H9 (cell line): ENCODE measurements around the gene PMIS2. TPM values are rescaled to one million over a fixed set of nuclear protein-coding genes. Genes with fewer than 3 reads are reported as not detected.

Experiments
- DNase-seq: peaks from one replicate; pipeline ENCODE4 v3.0.0-alpha.2; 2017
- H2AFZ ChIP-seq: one replicate; pipeline ENCODE4 v1.6.1; 2013; ENCODE audit warnings: mild to moderate bottlenecking, low read length, control low read depth, moderate library complexity
- H2AK5ac ChIP-seq: 2 replicates; pipeline ENCODE4 v1.6.1; 2013; ENCODE audit warnings: low read length, control low read depth, mixed read lengths; ENCODE audit not compliant: insufficient read length
- H2BK120ac ChIP-seq: one replicate; pipeline ENCODE4 v1.6.1; 2013; ENCODE audit warnings: low read depth, mild to moderate bottlenecking, low read length, control low read depth, inconsistent platforms; ENCODE audit not compliant: poor library complexity, severe bottlenecking
- H2BK12ac ChIP-seq: 2 replicates; pipeline ENCODE4 v1.6.1; 2013; ENCODE audit warnings: low read length, control low read depth, mixed read lengths, low read depth; ENCODE audit not compliant: insufficient read length
- H2BK15ac ChIP-seq: 2 replicates; pipeline ENCODE4 v1.6.1; 2013; ENCODE audit warnings: low read depth, low read length, control low read depth
- H2BK20ac ChIP-seq: one replicate; pipeline ENCODE4 v1.6.1; 2013; ENCODE audit warnings: low read depth, mild to moderate bottlenecking, low read length, control low read depth, inconsistent platforms; ENCODE audit not compliant: poor library complexity, severe bottlenecking
- H2BK5ac ChIP-seq: 2 replicates; pipeline ENCODE4 v1.6.1; 2013; ENCODE audit warnings: low read length, control low read depth, mixed read lengths; ENCODE audit not compliant: insufficient read length
- H3K14ac ChIP-seq: 2 replicates; pipeline ENCODE4 v1.6.1; 2013; ENCODE audit warnings: low read length, control low read depth; ENCODE audit not compliant: insufficient read depth
- H3K18ac ChIP-seq: 2 replicates; pipeline ENCODE4 v1.6.1; 2013; ENCODE audit warnings: low read depth, mild to moderate bottlenecking, mixed read lengths, low read length, control low read depth; ENCODE audit not compliant: insufficient read length
- H3K23ac ChIP-seq: 2 replicates; pipeline ENCODE4 v1.6.1; 2013; ENCODE audit warnings: low read length, control low read depth, mixed read lengths, low read depth; ENCODE audit not compliant: insufficient read length
- H3K23me2 ChIP-seq: 2 replicates; pipeline ENCODE4 v1.6.1; 2013; ENCODE audit warnings: low read depth, mild to moderate bottlenecking, mixed read lengths, low read length, control low read depth; ENCODE audit not compliant: insufficient read length, poor library complexity, severe bottlenecking
- H3K27ac ChIP-seq: 2 replicates; pipeline ENCODE4 v1.5.1; 2013; ENCODE audit warnings: low read length, control low read depth, mixed read lengths, low read depth; ENCODE audit not compliant: insufficient read length
- H3K27me3 ChIP-seq: 2 replicates; pipeline ENCODE4 v1.6.1; 2013; ENCODE audit warnings: low read length, control low read depth, inconsistent platforms; ENCODE audit not compliant: insufficient read depth
- H3K4ac ChIP-seq: 2 replicates; pipeline ENCODE4 v1.6.1; 2013; ENCODE audit warnings: low read depth, mild to moderate bottlenecking, control low read depth, inconsistent platforms, low read length, moderate library complexity
- H3K4me1 ChIP-seq: 2 replicates; pipeline ENCODE4 v1.6.1; 2013; ENCODE audit warnings: low read length, control low read depth, inconsistent platforms; ENCODE audit not compliant: insufficient read depth
- H3K4me2 ChIP-seq: 2 replicates; pipeline ENCODE4 v1.6.1; 2013; ENCODE audit warnings: low read length, control low read depth, mixed read lengths; ENCODE audit not compliant: insufficient read length, insufficient read depth
- H3K56ac ChIP-seq: 2 replicates; pipeline ENCODE4 v1.6.1; 2013; ENCODE audit warnings: low read depth, mild to moderate bottlenecking, mixed read lengths, low read length, control low read depth; ENCODE audit not compliant: insufficient read length
- H3K79me1 ChIP-seq: 2 replicates; pipeline ENCODE4 v1.6.1; 2013; ENCODE audit warnings: low read depth, mild to moderate bottlenecking, moderate library complexity, low read length, control low read depth, inconsistent platforms; ENCODE audit not compliant: insufficient read depth, poor library complexity, severe bottlenecking
- H3K79me2 ChIP-seq: 2 replicates; pipeline ENCODE4 v1.6.1; 2013; ENCODE audit warnings: low read length, control low read depth, inconsistent platforms; ENCODE audit not compliant: insufficient read depth
- H3K9ac ChIP-seq: 2 replicates; pipeline ENCODE4 v1.6.1; 2013; ENCODE audit warnings: low read length, control low read depth, mixed read lengths; ENCODE audit not compliant: insufficient read length; ENCODE audit errors: extremely low read depth
- H3K9me3 ChIP-seq: one replicate; pipeline ENCODE4 v1.6.1; 2013; ENCODE audit warnings: low read depth, low read length, inconsistent platforms; ENCODE audit not compliant: control insufficient read depth
- H3T11ph ChIP-seq: one replicate; pipeline ENCODE4 v1.6.1; 2013; ENCODE audit warnings: mild to moderate bottlenecking, low read length, control low read depth, inconsistent platforms
- H4K20me1 ChIP-seq: one replicate; pipeline ENCODE4 v1.6.1; 2013; ENCODE audit not compliant: control insufficient read depth, insufficient read length, insufficient read depth
- H4K5ac ChIP-seq: 2 replicates; pipeline ENCODE4 v1.6.1; 2013; ENCODE audit warnings: low read depth, mild to moderate bottlenecking, mixed read lengths, low read length, control low read depth; ENCODE audit not compliant: insufficient read length
- H4K8ac ChIP-seq: replicated peaks from 2 replicates; pipeline ENCODE4 v1.6.1; 2013; ENCODE audit warnings: low read length, control low read depth, mixed read lengths, low read depth; ENCODE audit not compliant: insufficient read length
- H4K91ac ChIP-seq: 2 replicates; pipeline ENCODE4 v1.6.1; 2013; ENCODE audit warnings: low read depth, mild to moderate bottlenecking, moderate library complexity, mixed read lengths, low read length, control low read depth; ENCODE audit not compliant: insufficient read length
- H3K27ac Mint-ChIP-seq, 3 experiments: 2 replicates in 2 of 3; 3 replicates in 1 of 3; pipeline ENCODE4 v1.8.0; 2020 to 2021; ENCODE audit warnings: mixed read lengths in 3 of 3, mild to moderate bottlenecking in 1 of 3, moderate library complexity in 1 of 3
- H3K27me3 Mint-ChIP-seq: 2 replicates; pipeline ENCODE4 v1.8.0; 2021; ENCODE audit warnings: low read depth, mild to moderate bottlenecking, moderate library complexity, mixed read lengths
- H3K36me3 Mint-ChIP-seq, 3 experiments: 2 replicates in 2 of 3; 3 replicates in 1 of 3; pipeline ENCODE4 v1.8.0; 2020 to 2021; ENCODE audit warnings: low read depth in 3 of 3, mixed read lengths in 3 of 3; ENCODE audit not compliant: insufficient read depth in 1 of 3
- H3K4me1 Mint-ChIP-seq, 2 experiments: 2 replicates each; pipeline ENCODE4 v1.8.0; 2020; ENCODE audit warnings: mixed read lengths in 2 of 2
- H3K4me3 Mint-ChIP-seq, 2 experiments: 2 replicates in 1 of 2; 3 replicates in 1 of 2; pipeline ENCODE4 v1.8.0; 2020 to 2021; ENCODE audit warnings: mild to moderate bottlenecking in 2 of 2, mixed read lengths in 2 of 2, moderate library complexity in 1 of 2
- H3K9me3 Mint-ChIP-seq, 2 experiments: 2 replicates in 1 of 2; 3 replicates in 1 of 2; pipeline ENCODE4 v1.8.0; 2020; ENCODE audit warnings: mild to moderate bottlenecking in 2 of 2, mixed read lengths in 2 of 2, moderate library complexity in 1 of 2
- CTCF ChIP-seq: fragments of 200-600 bp; sonication (generic); conservative IDR thresholded peaks from 3 replicates; pipeline ENCODE4 v1.8.0; 2021; ENCODE audit warnings: antibody characterized with exemption, mild to moderate bottlenecking
- WGBS: extraction: QIAGEN DNeasy Blood & Tissue Kit; methylation state at CpG from one replicate; pipeline ENCODE4 v1.1.7; 2013; ENCODE audit warnings: missing lambda C conversion rate, low lambda C conversion rate, mixed read lengths; ENCODE audit not compliant: insufficient read length; ENCODE audit errors: extremely low coverage; 5-methylcytosine and 5-hydroxymethylcytosine counted together
- total RNA-seq: library from RNA; stranded (reverse); gene quantifications from 2 replicates; pipeline ENCODE4 v1.2.1, GENCODE V29; 2021

Gene PMIS2
- total RNA-seq, 1 experiment from 2014 or later: not detected

- H3K23me2 ChIP-seq: no peaks in the 10 kb centered on the region
- no peak for TF ChIP-seq CTCF
- no peak overlapping the region for H4K91ac ChIP-seq
- no peak overlapping the region for H3K4ac ChIP-seq
- no peak overlapping the region for H2AFZ ChIP-seq
- no peak for DNase-seq
- Mint-ChIP-seq H3K27ac (no peak overlapping the region; a peak in 1 of 7 replicates), H3K4me3 (no peak overlapping the region), H3K4me1 (peaks cover 6 to 7% of the 10 kb centered on the region in 2 experiments), H3K9me3 (peaks cover 0 to 4% of the 10 kb centered on the region in 2 experiments; a peak in 1 of 5 replicates), H3K27me3 (peaks cover 29% of the 10 kb centered on the region), H3K36me3 (no peaks in the 10 kb centered on the region)
- no peak overlapping the region for H3K9ac ChIP-seq
- H3K79me2 ChIP-seq: no peaks in the 10 kb centered on the region
- H3K4me2 ChIP-seq: no peak overlapping the region
- no peak overlapping the region for H3K14ac ChIP-seq
- no peak overlapping the region for H2BK5ac ChIP-seq
- no peak overlapping the region for H2BK20ac ChIP-seq
- no peak overlapping the region for H4K5ac ChIP-seq
- no peak overlapping the region for H3K27ac ChIP-seq
- no peak overlapping the region for H3K56ac ChIP-seq
- WGBS: no CpG with 5 or more reads among the region's 5 CpGs
- no peaks in the 10 kb centered on the region for H3K27me3 ChIP-seq
- no peak overlapping the region for H3K18ac ChIP-seq
- H3K4me1 ChIP-seq: no peaks in the 10 kb centered on the region
- H3K9me3 ChIP-seq: no peaks in the 10 kb centered on the region
- no peak overlapping the region for H3T11ph ChIP-seq
- H2BK120ac ChIP-seq: no peak overlapping the region
- H3K23ac ChIP-seq: no peak overlapping the region
- no peak overlapping the region for H4K8ac ChIP-seq
- H2AK5ac ChIP-seq: no peak overlapping the region
- H4K20me1 ChIP-seq: peaks cover 2% of the 10 kb centered on the region
- no peaks in the 10 kb centered on the region for H3K79me1 ChIP-seq
- no peak overlapping the region for H2BK15ac ChIP-seq
- H2BK12ac ChIP-seq: no peak overlapping the region
Measured at GRCh38 chr19:35569281-35569781, 16.6 kb upstream of the PMIS2 start.
